K562 (cell line): ENCODE measurements around the gene SLC36A1. TPM values are rescaled to one million over a fixed set of nuclear protein-coding genes. Genes with fewer than 3 reads are reported as not detected.

Experiments used
- ATAC-seq: fragments of 200-7000 bp; cut with Tn5 transposase; 3 replicates; pipeline ENCODE4 v1.9.1; 2020; ENCODE audit warnings: moderate library complexity
- BruUV-seq: library from RNA; stranded (reverse); fragments of 400-500 nt; replicated peaks from 2 replicates; lab custom pipeline; 2021; lab: Mats Ljungman, UMichigan
- CTCF ChIA-PET: fragments of 300-600 bp; formaldehyde crosslinking; extraction: SDS; loops from one replicate; lab custom pipeline; 2021; ENCODE audit warnings: low intra/inter-chr PET ratio; lab: Yijun Ruan, JAX
- POLR2A ChIA-PET: fragments of 300-600, 350-650 bp; sonication (Branson Sonifier 250); formaldehyde crosslinking; extraction: SDS; loops from one replicate; lab custom pipeline; 2021; ENCODE audit warnings: antibody characterized with exemption, inconsistent platforms; lab: Yijun Ruan, JAX
- DNase-seq, 4 experiments: peaks; one replicate each; pipeline versions ENCODE4 v3.0.0 to v3.0.0-alpha.2; 2011 to 2018; ENCODE audit warnings: low spot score in 3 of 4, mixed read lengths in 3 of 4; ENCODE audit errors: extremely low read depth in 1 of 4
- FAIRE-seq: peaks from 2 replicates; lab custom pipeline; 2011; peaks lifted over from hg19 to GRCh38; lab: Jason Lieb, UNC
- H2AFZ ChIP-seq: 2 replicates; pipeline ENCODE4 v1.6.0; 2011; ENCODE audit warnings: low read depth, low read length, control low read depth, inconsistent platforms
- H3K27ac ChIP-seq: fragments of 200-600 bp; 3 replicates; pipeline ENCODE4 v1.8.0; 2011; ENCODE audit warnings: low read depth, mild to moderate bottlenecking, control low read depth, inconsistent platforms, low read length, moderate library complexity, mixed read lengths; ENCODE audit errors: extremely low read depth
- H3K27me3 ChIP-seq, 2 experiments: fragments of 300-600 bp in 1 of 2; 2 replicates in 1 of 2; 3 replicates in 1 of 2; pipeline versions ENCODE4 v1.6.0 to v1.8.0; 2011; ENCODE audit warnings: inconsistent platforms in 2 of 2, low read length in 2 of 2, mild to moderate bottlenecking in 1 of 2, mixed read lengths in 1 of 2, moderate library complexity in 1 of 2; ENCODE audit not compliant: control insufficient read depth in 2 of 2, insufficient read depth in 2 of 2
- H3K36me3 ChIP-seq: fragments of 300-600 bp; 3 replicates; pipeline ENCODE4 v1.8.0; 2011; ENCODE audit warnings: mild to moderate bottlenecking, low read length, inconsistent platforms; ENCODE audit not compliant: control insufficient read depth, insufficient read depth
- H3K4me1 ChIP-seq, 2 experiments: fragments of 200-600 bp in 1 of 2; replicated peaks in 1 of 2; 2 replicates in 1 of 2; 3 replicates in 1 of 2; pipeline versions ENCODE4 v1.5.1 to v1.8.0; 2011; ENCODE audit warnings: inconsistent platforms in 2 of 2, low read length in 2 of 2, mild to moderate bottlenecking in 1 of 2, mixed read lengths in 1 of 2, moderate library complexity in 1 of 2; ENCODE audit not compliant: control insufficient read depth in 2 of 2, insufficient read depth in 2 of 2
- H3K4me2 ChIP-seq: 2 replicates; pipeline ENCODE4 v1.6.1; 2011; ENCODE audit warnings: low read length, control low read depth, inconsistent platforms, mixed read lengths; ENCODE audit not compliant: insufficient read depth
- H3K4me3 ChIP-seq: fragments of 200-600 bp; sonication (generic), shearing (Covaris generic); 2 replicates; pipeline ENCODE4 v1.5.1; 2016; ENCODE audit warnings: control low read depth, inconsistent platforms
- H3K79me2 ChIP-seq: fragments of 200-600 bp; 3 replicates; pipeline ENCODE4 v1.8.0; 2011; ENCODE audit warnings: low read length, inconsistent platforms; ENCODE audit not compliant: control insufficient read depth, insufficient read depth
- H3K9ac ChIP-seq, 2 experiments: 2 replicates each; pipeline versions ENCODE4 v1.6.0 to v1.6.1; 2011; ENCODE audit warnings: low read depth in 2 of 2, low read length in 2 of 2, control low read depth in 1 of 2, inconsistent platforms in 1 of 2, mild to moderate bottlenecking in 1 of 2, mixed read lengths in 1 of 2; ENCODE audit not compliant: insufficient read depth in 1 of 2
- H3K9me1 ChIP-seq: one replicate; pipeline ENCODE4 v1.6.0; 2011; ENCODE audit warnings: inconsistent platforms, mild to moderate bottlenecking, low read length, moderate library complexity; ENCODE audit not compliant: control insufficient read depth, insufficient read depth
- H3K9me3 ChIP-seq: replicated peaks from 2 replicates; pipeline ENCODE4 v1.5.1; 2011; ENCODE audit warnings: low read depth, low read length, inconsistent platforms; ENCODE audit not compliant: control insufficient read depth, insufficient read depth
- H4K20me1 ChIP-seq: replicated peaks from 2 replicates; pipeline ENCODE4 v1.6.1; 2011; ENCODE audit warnings: low read length, inconsistent platforms, mixed read lengths; ENCODE audit not compliant: control insufficient read depth, insufficient read depth
- DEAF1 ChIP-seq: fragments of 450-650 bp; formaldehyde crosslinking; IDR thresholded peaks from 2 replicates; pipeline ENCODE4 v1.4.0; 2020; ENCODE audit warnings: mild to moderate bottlenecking, moderate library complexity
- GATAD2B ChIP-seq: fragments of 450-650 bp; IDR thresholded peaks from 2 replicates; pipeline ENCODE4 v1.6.1; 2017; ENCODE audit warnings: mild to moderate bottlenecking, borderline replicate concordance
- HNRNPLL ChIP-seq: fragments of 200-400 bp; formaldehyde crosslinking; IDR thresholded peaks from 2 replicates; pipeline ENCODE4 v1.6.1; 2017; ENCODE audit warnings: low read length, low read depth, mild to moderate bottlenecking; ENCODE audit not compliant: poor library complexity, severe bottlenecking
- LEF1 ChIP-seq: fragments of 450-650 bp; IDR thresholded peaks from 2 replicates; pipeline ENCODE4 v1.6.1; 2016; ENCODE audit warnings: mild to moderate bottlenecking
- NFIC ChIP-seq: fragments of 450-650 bp; IDR thresholded peaks from 2 replicates; pipeline ENCODE4 v1.6.1; 2017; ENCODE audit warnings: mild to moderate bottlenecking, inconsistent platforms
- PHF21A ChIP-seq: fragments of 450-650 bp; IDR thresholded peaks from 2 replicates; pipeline ENCODE4 v1.6.1; 2017; ENCODE audit warnings: low read depth, borderline replicate concordance
- PYGO2 ChIP-seq: fragments of 450-650 bp; IDR thresholded peaks from 2 replicates; pipeline ENCODE4 v1.6.1; 2016; ENCODE audit warnings: mild to moderate bottlenecking, missing genetic modification characterization, moderate library complexity, missing compliant biosample characterization
- SMAD2 ChIP-seq: fragments of 150-350 bp; IDR thresholded peaks from 2 replicates; pipeline ENCODE4 v1.6.1; 2014; ENCODE audit warnings: low read depth, mild to moderate bottlenecking, low read length
- SMAD3 ChIP-seq: fragments of 450-650 bp; formaldehyde crosslinking; conservative IDR thresholded peaks from 2 replicates; pipeline ENCODE4 v1.4.0; 2020; ENCODE audit warnings: mild to moderate bottlenecking
- ZNF133 ChIP-seq: fragments of 250-450 bp; sonication (Bioruptor Pico); IDR thresholded peaks from 2 replicates; pipeline ENCODE4 v1.4.0; 2020; ENCODE audit warnings: mild to moderate bottlenecking
- ZNF449 ChIP-seq: fragments of 250-450 bp; sonication (Bioruptor Pico); IDR thresholded peaks from 2 replicates; pipeline ENCODE4 v1.8.0; 2022; ENCODE audit warnings: moderate library complexity, mild to moderate bottlenecking, inconsistent platforms
- WGBS: fragments of 100-300 bp; shearing (Covaris generic); methylation state at CpG from one replicate; pipeline ENCODE4 v1.1.6; 2016; ENCODE audit warnings: low coverage, mixed read lengths; ENCODE audit not compliant: insufficient coverage; ENCODE audit errors: missing lambda C conversion rate; 5-methylcytosine and 5-hydroxymethylcytosine counted together
- in situ Hi-C: fragments of 300-500 bp; cut with MboI; formaldehyde crosslinking; loops from 4 replicates; pipeline ENCODE4 v1.15.0; 2018; ENCODE audit warnings: inconsistent platforms, mixed read lengths
- intact Hi-C: fragments of 100-400 bp; cut with micrococcal nuclease; formaldehyde crosslinking; loops from 2 replicates; pipeline ENCODE4 v1.14.2; 2022
- polyA plus RNA-seq, 8 experiments: library from polyadenylated mRNA; depleted of rRNA in 4 of 8; stranded (reverse) in 5 of 8; unstranded in 3 of 8; fragments of >200 nt; fragmentation: Nextera tagmentation in 2 of 8; fragmentation: Illumina TruSeq in 1 of 8; extraction: Ambion mirVana in 2 of 8; extraction: Trizol in 1 of 8; gene quantifications; 2 replicates each; pipeline versions ENCODE4 v1.2.1 to v1.2.3, GENCODE V29; 2011 to 2014; ENCODE audit warnings: inconsistent platforms in 1 of 8, missing spikeins in 1 of 8
- total RNA-seq, 7 experiments: library from RNA; depleted of rRNA in 6 of 7; stranded (reverse); fragments of >200 nt in 6 of 7; fragmentation: Illumina TruSeq in 2 of 7; extraction: Trizol in 2 of 7; gene quantifications; 2 replicates each; pipeline versions ENCODE4 v1.2.1 to v1.2.3, GENCODE V29; 2011 to 2021; ENCODE audit warnings: low replicate concordance in 1 of 7

Gene SLC36A1
- total and polyA plus RNA-seq, 9 of the 15 experiments (the other 6 are each of a cell fraction or from before 2014, with no cell fraction given): 1.6 to 8.4 (median 4.6) TPM

GRCh38 chr5:151483176-151483575 lies 35.8 kb downstream of the SLC36A1 start:
- DNase-seq: no peak
- Histone ChIP-seq H3K4me3 (no peak overlapping the region), H4K20me1 (no peaks in the 10 kb centered on the region), H3K36me3 (peaks cover 12% of the 10 kb centered on the region; the same call in 2 of the 3 replicates), H3K4me1 (no peaks in the 10 kb centered on the region), H3K79me2 (no peaks in the 10 kb centered on the region), H2AFZ (no peak overlapping the region), H3K4me2 (no peak overlapping the region), H3K27ac (no peak overlapping the region), H3K27me3 (no peaks in the 10 kb centered on the region), H3K9me1 (no peaks in the 10 kb centered on the region), H3K9me3 (no peaks in the 10 kb centered on the region), H3K9ac (no peak overlapping the region)
- intact Hi-C loops (no loop called here), in situ Hi-C loops (no loop called here)
- no peak for ATAC-seq
- no TSS peak for BruUV-seq
- WGBS: 59% methylated on average over 3 of the region's 3 CpGs
- ChIA-PET CTCF (no interaction called here), POLR2A (no interaction called here)
- FAIRE-seq: no peak
- TF ChIP-seq HNRNPLL (no peak), PHF21A (no peak), LEF1 (no peak), NFIC (no peak), DEAF1 (CRISPR knock-in tag) (no peak), SMAD2 (no peak), GATAD2B (no peak), ZNF133 (CRISPR knock-in tag) (no peak), ZNF449 (CRISPR knock-in tag) (no peak), SMAD3 (CRISPR knock-in tag) (no peak), PYGO2 (tag) (no peak)
